ENCODE measurements around the gene PAK2.

PAK2 gene

GRCh38 chr3:196777836-196778235, 38.2 kb downstream of the PAK2 start:
- Histone ChIP-seq H3K4me1 (ENCODE audit: control insufficient read depth in 2 of 2, insufficient read depth in 2 of 2, low read length in 2 of 2) (no peaks in the 10 kb centered on the region), H3K4me3 (ENCODE audit: low read length in 2 of 2) (no peak overlapping the region), H3K36me3 (ENCODE audit: control insufficient read depth in 2 of 2, insufficient read depth in 2 of 2, low read length in 2 of 2) (peaks cover 0 to under 1% of the 10 kb centered on the region in 2 donors), H3K27ac (ENCODE audit: low read depth in 2 of 2, low read length in 2 of 2) (no peak overlapping the region), H3K27me3 (ENCODE audit: control insufficient read depth in 2 of 2, insufficient read depth in 2 of 2, low read length in 2 of 2) (no peaks in the 10 kb centered on the region), H3K9me3 (ENCODE audit: control insufficient read depth in 2 of 2, low read length in 2 of 2) (peaks cover 0 to 2% of the 10 kb centered on the region in 2 donors), H3K9ac (ENCODE audit: low read depth in 1 of 2, low read length in 2 of 2) (no peak overlapping the region)

GRCh38 chr3:196778755-196779154, 39.1 kb downstream of the PAK2 start:
- no peak overlapping the region for H3K9ac ChIP-seq (ENCODE audit: low read depth in 1 of 2, low read length in 2 of 2)
- no peaks in the 10 kb centered on the region for H3K4me1 ChIP-seq (ENCODE audit: control insufficient read depth in 2 of 2, insufficient read depth in 2 of 2, low read length in 2 of 2)
- H3K27ac ChIP-seq (ENCODE audit: low read depth in 2 of 2, low read length in 2 of 2) = no peak overlapping the region
- no peak overlapping the region for H3K4me3 ChIP-seq (ENCODE audit: low read length in 2 of 2)
- peaks cover 7 to 9% of the 10 kb centered on the region in 2 donors for H3K36me3 ChIP-seq (ENCODE audit: control insufficient read depth in 2 of 2, insufficient read depth in 2 of 2, low read length in 2 of 2)
- H3K27me3 ChIP-seq (ENCODE audit: control insufficient read depth in 2 of 2, insufficient read depth in 2 of 2, low read length in 2 of 2) = no peaks in the 10 kb centered on the region
- peaks cover 0 to 2% of the 10 kb centered on the region in 2 donors for H3K9me3 ChIP-seq (ENCODE audit: control insufficient read depth in 2 of 2, low read length in 2 of 2)

- Histone ChIP-seq H3K9ac (ENCODE audit: low read depth in 1 of 2, low read length in 2 of 2) (no peak overlapping the region), H3K36me3 (ENCODE audit: control insufficient read depth in 2 of 2, insufficient read depth in 2 of 2, low read length in 2 of 2) (peaks cover 14 to 15% of the 10 kb centered on the region in 2 donors), H3K4me3 (ENCODE audit: low read length in 2 of 2) (no peak overlapping the region), H3K4me1 (ENCODE audit: control insufficient read depth in 2 of 2, insufficient read depth in 2 of 2, low read length in 2 of 2) (no peaks in the 10 kb centered on the region), H3K27ac (ENCODE audit: low read depth in 2 of 2, low read length in 2 of 2) (no peak overlapping the region), H3K27me3 (ENCODE audit: control insufficient read depth in 2 of 2, insufficient read depth in 2 of 2, low read length in 2 of 2) (no peaks in the 10 kb centered on the region), H3K9me3 (ENCODE audit: control insufficient read depth in 2 of 2, low read length in 2 of 2) (peaks cover 0 to 2% of the 10 kb centered on the region in 2 donors)
Measured at GRCh38 chr3:196782511-196782910, 42.9 kb downstream of the PAK2 start.

DNA sequence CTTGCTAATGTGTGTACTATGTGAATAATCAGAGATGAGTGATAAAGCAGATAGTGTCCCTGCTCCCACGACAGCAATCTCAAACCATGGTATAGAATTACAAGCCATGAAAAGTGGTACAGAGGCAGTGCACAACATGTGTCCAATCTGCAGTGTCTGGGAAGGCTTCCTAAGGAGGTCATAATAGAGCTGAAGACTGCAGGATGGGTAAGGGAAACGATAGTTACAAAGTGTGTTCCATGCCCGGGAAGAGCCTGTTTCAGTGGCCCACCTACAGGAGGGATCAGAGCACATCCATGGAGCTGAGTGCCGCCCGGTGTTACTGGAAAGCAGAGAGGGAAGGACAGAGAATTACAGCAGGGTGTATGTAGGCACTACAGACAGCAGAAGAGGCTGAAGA, 48.9 kb downstream of the PAK2 start:
- Histone ChIP-seq H3K36me3 (ENCODE audit: control insufficient read depth in 2 of 2, insufficient read depth in 2 of 2, low read length in 2 of 2) (peaks cover 12% of the 10 kb centered on the region in 2 donors), H3K27me3 (ENCODE audit: control insufficient read depth in 2 of 2, insufficient read depth in 2 of 2, low read length in 2 of 2) (no peaks in the 10 kb centered on the region), H3K9ac (ENCODE audit: low read depth in 1 of 2, low read length in 2 of 2) (no peak overlapping the region), H3K4me1 (ENCODE audit: control insufficient read depth in 2 of 2, insufficient read depth in 2 of 2, low read length in 2 of 2) (no peaks in the 10 kb centered on the region), H3K27ac (ENCODE audit: low read depth in 2 of 2, low read length in 2 of 2) (no peak overlapping the region), H3K4me3 (ENCODE audit: low read length in 2 of 2) (no peak overlapping the region), H3K9me3 (ENCODE audit: control insufficient read depth in 2 of 2, low read length in 2 of 2) (no peaks in the 10 kb centered on the region)

GRCh38 chr3:196789885-196790359, 50.3 kb downstream of the PAK2 start:
- Histone ChIP-seq H3K27ac (ENCODE audit: low read depth in 2 of 2, low read length in 2 of 2) (no peak overlapping the region), H3K4me1 (ENCODE audit: control insufficient read depth in 2 of 2, insufficient read depth in 2 of 2, low read length in 2 of 2) (no peaks in the 10 kb centered on the region), H3K9ac (ENCODE audit: low read depth in 1 of 2, low read length in 2 of 2) (no peak overlapping the region), H3K36me3 (ENCODE audit: control insufficient read depth in 2 of 2, insufficient read depth in 2 of 2, low read length in 2 of 2) (peaks cover 8 to 15% of the 10 kb centered on the region in 2 donors), H3K9me3 (ENCODE audit: control insufficient read depth in 2 of 2, low read length in 2 of 2) (no peaks in the 10 kb centered on the region), H3K4me3 (ENCODE audit: low read length in 2 of 2) (no peak overlapping the region), H3K27me3 (ENCODE audit: control insufficient read depth in 2 of 2, insufficient read depth in 2 of 2, low read length in 2 of 2) (no peaks in the 10 kb centered on the region)

DNA sequence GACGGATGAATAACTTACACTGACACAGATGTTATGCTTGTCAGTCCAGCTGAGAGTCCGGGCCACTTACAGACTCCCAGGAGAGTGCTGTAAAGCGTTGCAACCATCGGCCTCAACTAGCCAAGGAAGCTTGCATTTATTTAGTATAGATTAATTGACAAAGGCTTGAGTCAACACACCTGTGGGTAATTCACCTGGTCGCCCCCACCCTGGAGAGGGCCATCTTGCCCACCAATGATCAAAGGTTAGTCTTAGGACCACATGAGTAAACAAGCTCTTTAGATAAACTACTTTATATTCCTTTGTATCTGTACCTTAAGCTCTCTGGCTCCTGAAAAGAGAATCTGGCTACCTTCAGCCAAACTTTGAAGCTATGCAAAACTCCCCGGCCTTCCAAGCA, 51.0 kb downstream of the PAK2 start:
- Histone ChIP-seq H3K9ac (ENCODE audit: low read depth in 1 of 2, low read length in 2 of 2) (no peak overlapping the region), H3K27me3 (ENCODE audit: control insufficient read depth in 2 of 2, insufficient read depth in 2 of 2, low read length in 2 of 2) (no peaks in the 10 kb centered on the region), H3K36me3 (ENCODE audit: control insufficient read depth in 2 of 2, insufficient read depth in 2 of 2, low read length in 2 of 2) (peaks cover 3 to 14% of the 10 kb centered on the region in 2 donors), H3K4me3 (ENCODE audit: low read length in 2 of 2) (no peak overlapping the region), H3K9me3 (ENCODE audit: control insufficient read depth in 2 of 2, low read length in 2 of 2) (no peaks in the 10 kb centered on the region), H3K27ac (ENCODE audit: low read depth in 2 of 2, low read length in 2 of 2) (no peak overlapping the region), H3K4me1 (ENCODE audit: control insufficient read depth in 2 of 2, insufficient read depth in 2 of 2, low read length in 2 of 2) (no peaks in the 10 kb centered on the region)

GRCh38 chr3:196792771-196793170, 53.1 kb downstream of the PAK2 start:
- Histone ChIP-seq H3K9me3 (ENCODE audit: control insufficient read depth in 2 of 2, low read length in 2 of 2) (no peaks in the 10 kb centered on the region), H3K27ac (ENCODE audit: low read depth in 2 of 2, low read length in 2 of 2) (no peak overlapping the region), H3K36me3 (ENCODE audit: control insufficient read depth in 2 of 2, insufficient read depth in 2 of 2, low read length in 2 of 2) (peaks cover 3 to 14% of the 10 kb centered on the region in 2 donors), H3K9ac (ENCODE audit: low read depth in 1 of 2, low read length in 2 of 2) (no peak overlapping the region), H3K4me1 (ENCODE audit: control insufficient read depth in 2 of 2, insufficient read depth in 2 of 2, low read length in 2 of 2) (no peaks in the 10 kb centered on the region), H3K27me3 (ENCODE audit: control insufficient read depth in 2 of 2, insufficient read depth in 2 of 2, low read length in 2 of 2) (no peaks in the 10 kb centered on the region), H3K4me3 (ENCODE audit: low read length in 2 of 2) (no peak overlapping the region)

- Histone ChIP-seq H3K36me3 (ENCODE audit: control insufficient read depth in 2 of 2, insufficient read depth in 2 of 2, low read length in 2 of 2) (peaks cover 3 to 14% of the 10 kb centered on the region in 2 donors), H3K9me3 (ENCODE audit: control insufficient read depth in 2 of 2, low read length in 2 of 2) (no peaks in the 10 kb centered on the region), H3K9ac (ENCODE audit: low read depth in 1 of 2, low read length in 2 of 2) (no peak overlapping the region), H3K27ac (ENCODE audit: low read depth in 2 of 2, low read length in 2 of 2) (no peak overlapping the region), H3K27me3 (ENCODE audit: control insufficient read depth in 2 of 2, insufficient read depth in 2 of 2, low read length in 2 of 2) (no peaks in the 10 kb centered on the region), H3K4me1 (ENCODE audit: control insufficient read depth in 2 of 2, insufficient read depth in 2 of 2, low read length in 2 of 2) (no peaks in the 10 kb centered on the region), H3K4me3 (ENCODE audit: low read length in 2 of 2) (no peak overlapping the region)
Measured at GRCh38 chr3:196793246-196793645, 53.6 kb downstream of the PAK2 start.

GRCh38 chr3:196794467-196794866, 54.8 kb downstream of the PAK2 start:
- H3K9ac ChIP-seq (ENCODE audit: low read depth in 1 of 2, low read length in 2 of 2) = no peak overlapping the region
- H3K27me3 ChIP-seq (ENCODE audit: control insufficient read depth in 2 of 2, insufficient read depth in 2 of 2, low read length in 2 of 2) = no peaks in the 10 kb centered on the region
- H3K27ac ChIP-seq (ENCODE audit: low read depth in 2 of 2, low read length in 2 of 2) = no peak overlapping the region
- H3K4me3 ChIP-seq (ENCODE audit: low read length in 2 of 2) = no peak overlapping the region
- no peaks in the 10 kb centered on the region for H3K9me3 ChIP-seq (ENCODE audit: control insufficient read depth in 2 of 2, low read length in 2 of 2)
- no peaks in the 10 kb centered on the region for H3K4me1 ChIP-seq (ENCODE audit: control insufficient read depth in 2 of 2, insufficient read depth in 2 of 2, low read length in 2 of 2)
- H3K36me3 ChIP-seq (ENCODE audit: control insufficient read depth in 2 of 2, insufficient read depth in 2 of 2, low read length in 2 of 2) = peaks cover 3 to 14% of the 10 kb centered on the region in 2 donors

DNA sequence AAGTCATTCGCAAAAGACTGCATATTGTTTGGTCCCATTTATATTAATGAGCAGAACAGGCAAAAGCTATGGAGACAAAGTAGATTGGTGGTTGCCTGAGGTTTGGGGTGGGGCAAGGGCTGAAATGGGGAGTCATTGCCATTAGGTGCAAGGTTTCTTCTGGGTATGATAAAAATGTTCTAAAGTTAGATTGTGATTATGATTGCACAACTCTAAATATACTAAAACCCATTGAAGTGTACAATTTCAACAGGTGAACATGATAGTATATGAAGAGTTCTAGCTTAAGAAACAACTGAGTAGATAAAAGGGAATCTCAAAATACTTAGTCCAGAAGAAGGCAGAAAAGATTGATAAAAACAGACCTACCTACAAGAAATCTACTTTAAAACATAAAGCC, 56.7 kb downstream of the PAK2 start:
- no peak overlapping the region for H3K27ac ChIP-seq (ENCODE audit: low read depth in 2 of 2, low read length in 2 of 2)
- no peak overlapping the region for H3K9ac ChIP-seq (ENCODE audit: low read depth in 1 of 2, low read length in 2 of 2)
- no peak overlapping the region for H3K4me3 ChIP-seq (ENCODE audit: low read length in 2 of 2)
- H3K9me3 ChIP-seq (ENCODE audit: control insufficient read depth in 2 of 2, low read length in 2 of 2) = no peaks in the 10 kb centered on the region
- H3K27me3 ChIP-seq (ENCODE audit: control insufficient read depth in 2 of 2, insufficient read depth in 2 of 2, low read length in 2 of 2) = no peaks in the 10 kb centered on the region
- H3K4me1 ChIP-seq (ENCODE audit: control insufficient read depth in 2 of 2, insufficient read depth in 2 of 2, low read length in 2 of 2) = no peaks in the 10 kb centered on the region
- H3K36me3 ChIP-seq (ENCODE audit: control insufficient read depth in 2 of 2, insufficient read depth in 2 of 2, low read length in 2 of 2) = peaks cover 0 to 14% of the 10 kb centered on the region in 2 donors

Measured in mucosa of rectum (tissue), 2 donors.